D721Med (cell line): ENCODE measurements around the gene TTLL11.

Source experiments
- DNase-seq: peaks from one replicate; pipeline ENCODE4 v3.0.0; 2011; ENCODE audit warnings: low spot score; ENCODE audit not compliant: insufficient read length
- FAIRE-seq: peaks from 2 replicates; lab custom pipeline; 2011; peaks lifted over from hg19 to GRCh38; lab: Jason Lieb, UNC
- TF ChIP-seq, protein P1 (sequence below): IDR thresholded peaks from 2 replicates; pipeline ENCODE4 v1.5.1; 2012; ENCODE audit warnings: mild to moderate bottlenecking, control low read depth; ENCODE audit not compliant: insufficient read depth; ENCODE audit errors: missing control alignments

Gene TTLL11

DNA sequence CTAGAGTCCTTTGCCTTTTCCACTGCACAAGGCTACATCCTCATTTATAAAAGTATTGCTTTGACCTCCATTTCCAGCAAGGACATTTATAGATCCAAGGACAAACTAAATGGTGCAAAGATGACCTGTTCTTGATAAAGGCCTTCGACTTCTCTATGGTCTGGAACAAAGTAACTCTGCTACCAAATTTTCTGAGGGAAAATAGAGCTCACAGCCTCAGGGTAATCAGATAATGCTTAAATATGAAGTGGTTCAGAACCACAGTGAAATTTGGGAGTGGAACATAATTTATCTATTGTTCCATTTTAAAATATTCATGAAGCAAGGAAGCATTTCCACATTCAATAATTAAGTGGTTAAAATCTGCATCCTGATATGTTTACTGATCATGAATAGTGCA lies 137.5 kb downstream of the TTLL11 start:
- no peak for FAIRE-seq

DNA sequence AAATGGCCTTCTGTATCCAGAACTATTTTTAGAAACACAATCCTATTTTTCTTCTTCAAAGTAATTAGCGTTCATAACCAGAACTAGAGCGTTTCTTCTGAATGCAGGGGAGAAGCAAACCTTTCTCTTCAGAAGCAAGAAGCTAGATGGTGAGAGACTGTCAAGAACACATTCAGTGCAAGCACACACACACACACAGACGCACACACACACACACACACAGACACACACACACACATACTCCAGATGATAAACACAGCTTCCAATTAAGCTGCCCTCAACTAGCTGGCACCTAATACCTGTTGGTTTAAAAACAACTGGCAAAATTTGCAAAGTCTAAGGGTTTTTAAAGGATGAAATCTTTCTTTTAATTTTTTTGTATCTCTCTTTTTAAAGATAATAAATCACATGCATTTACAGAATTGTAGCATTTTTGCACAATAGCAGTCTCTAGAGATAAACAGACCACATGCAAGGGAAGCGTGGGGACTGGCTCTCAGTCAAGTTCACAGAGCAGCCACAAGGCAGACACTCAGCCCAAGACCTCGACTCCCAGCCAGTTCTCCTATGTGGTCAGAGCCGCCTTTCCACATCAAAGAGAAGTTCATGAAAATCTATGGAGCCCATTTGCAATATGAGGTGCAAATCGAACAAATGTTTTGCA lies 138.5 kb downstream of the TTLL11 start:
- TF ChIP-seq, protein P1, sequence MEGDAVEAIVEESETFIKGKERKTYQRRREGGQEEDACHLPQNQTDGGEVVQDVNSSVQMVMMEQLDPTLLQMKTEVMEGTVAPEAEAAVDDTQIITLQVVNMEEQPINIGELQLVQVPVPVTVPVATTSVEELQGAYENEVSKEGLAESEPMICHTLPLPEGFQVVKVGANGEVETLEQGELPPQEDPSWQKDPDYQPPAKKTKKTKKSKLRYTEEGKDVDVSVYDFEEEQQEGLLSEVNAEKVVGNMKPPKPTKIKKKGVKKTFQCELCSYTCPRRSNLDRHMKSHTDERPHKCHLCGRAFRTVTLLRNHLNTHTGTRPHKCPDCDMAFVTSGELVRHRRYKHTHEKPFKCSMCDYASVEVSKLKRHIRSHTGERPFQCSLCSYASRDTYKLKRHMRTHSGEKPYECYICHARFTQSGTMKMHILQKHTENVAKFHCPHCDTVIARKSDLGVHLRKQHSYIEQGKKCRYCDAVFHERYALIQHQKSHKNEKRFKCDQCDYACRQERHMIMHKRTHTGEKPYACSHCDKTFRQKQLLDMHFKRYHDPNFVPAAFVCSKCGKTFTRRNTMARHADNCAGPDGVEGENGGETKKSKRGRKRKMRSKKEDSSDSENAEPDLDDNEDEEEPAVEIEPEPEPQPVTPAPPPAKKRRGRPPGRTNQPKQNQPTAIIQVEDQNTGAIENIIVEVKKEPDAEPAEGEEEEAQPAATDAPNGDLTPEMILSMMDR: no peak
- FAIRE-seq (no peak), DNase-seq (no peak)

More for the DNA sequence above, 137.5 kb downstream of the TTLL11 start:
- TF ChIP-seq, protein P1: no peak
- DNase-seq: no peak

DNA sequence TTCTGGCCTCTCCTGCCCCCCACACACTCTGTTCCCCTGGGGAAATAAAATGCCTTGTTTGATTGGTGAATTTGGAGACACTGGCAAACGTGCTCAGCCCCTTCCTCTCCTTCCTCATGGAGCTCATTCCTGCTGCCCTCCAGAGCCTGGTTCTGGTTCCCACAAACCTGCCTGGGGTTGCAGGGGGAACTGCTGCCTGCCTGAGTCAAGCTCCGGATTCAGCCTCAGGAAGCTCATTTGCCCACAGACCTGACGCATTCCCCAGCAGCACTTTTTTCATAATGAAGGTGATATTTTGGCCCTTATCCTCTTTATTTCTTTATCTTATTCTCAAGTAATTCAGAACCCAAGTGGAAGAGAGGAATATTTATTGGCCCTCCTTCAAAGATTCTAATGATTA lies 140.5 kb downstream of the TTLL11 start:
- FAIRE-seq (no peak), DNase-seq (no peak)
- TF ChIP-seq, protein P1: no peak

DNA sequence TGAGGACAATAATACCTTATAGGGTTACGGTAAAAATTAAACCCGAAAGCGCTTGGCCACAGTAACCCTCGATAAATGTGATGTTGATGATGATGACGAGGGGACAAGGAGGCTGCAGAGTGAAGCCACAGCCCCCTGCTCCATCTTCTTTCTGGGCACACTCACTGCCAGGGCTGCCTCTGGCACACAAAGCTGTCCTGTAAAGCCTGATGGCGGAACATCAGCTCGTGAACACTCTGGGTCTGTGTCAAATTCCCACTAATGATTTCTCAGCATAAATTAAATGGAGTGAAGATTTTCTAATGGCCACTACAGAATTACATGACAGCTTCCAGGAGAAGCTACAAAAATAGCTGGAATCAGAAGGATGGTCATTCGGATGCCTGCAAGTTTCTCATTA lies 142.2 kb downstream of the TTLL11 start:
- DNase-seq (no peak), FAIRE-seq (no peak)
- TF ChIP-seq, protein P1: no peak

DNA sequence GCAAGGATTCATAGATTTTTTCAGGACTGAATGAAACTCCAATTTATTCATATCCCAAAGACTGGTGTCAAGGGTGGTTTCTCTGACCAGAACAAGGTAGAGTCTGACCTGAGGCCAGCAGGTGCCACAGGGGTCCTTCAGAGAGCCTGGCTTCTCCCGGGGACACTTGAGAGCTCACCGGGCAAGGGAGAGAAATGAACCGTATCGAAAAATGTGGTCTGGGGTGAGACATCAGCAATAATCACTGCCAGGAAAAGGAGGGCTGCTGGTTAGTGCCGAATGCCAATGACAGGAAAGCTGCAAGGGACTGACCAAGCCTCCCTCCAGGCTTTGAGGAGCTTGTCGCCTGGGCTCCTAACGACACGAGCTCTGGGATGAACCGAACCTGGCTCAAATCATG lies 142.7 kb downstream of the TTLL11 start:
- FAIRE-seq (no peak), DNase-seq (no peak)
- TF ChIP-seq, protein P1: no peak

DNA sequence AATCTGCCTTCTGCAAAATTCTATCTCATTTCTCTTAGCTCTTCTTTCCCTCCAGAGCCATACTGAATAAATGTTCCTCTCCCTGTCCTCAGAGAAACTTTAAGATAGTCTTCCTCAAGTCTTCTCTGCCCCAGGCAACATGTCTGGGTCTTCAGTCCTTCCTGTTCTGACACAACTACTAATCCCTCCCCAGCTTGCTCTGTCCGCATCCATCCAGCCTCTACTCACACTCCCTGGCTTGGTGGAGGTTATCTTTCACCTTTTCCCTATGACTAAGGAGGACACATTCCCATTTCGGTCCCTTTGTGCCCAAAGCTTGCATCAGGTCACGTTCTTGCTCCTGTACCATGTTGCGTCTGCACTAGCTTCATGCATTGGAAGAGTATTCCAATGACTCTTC lies 143.3 kb downstream of the TTLL11 start:
- TF ChIP-seq, protein P1: no peak
- DNase-seq: no peak
- FAIRE-seq: no peak

DNA sequence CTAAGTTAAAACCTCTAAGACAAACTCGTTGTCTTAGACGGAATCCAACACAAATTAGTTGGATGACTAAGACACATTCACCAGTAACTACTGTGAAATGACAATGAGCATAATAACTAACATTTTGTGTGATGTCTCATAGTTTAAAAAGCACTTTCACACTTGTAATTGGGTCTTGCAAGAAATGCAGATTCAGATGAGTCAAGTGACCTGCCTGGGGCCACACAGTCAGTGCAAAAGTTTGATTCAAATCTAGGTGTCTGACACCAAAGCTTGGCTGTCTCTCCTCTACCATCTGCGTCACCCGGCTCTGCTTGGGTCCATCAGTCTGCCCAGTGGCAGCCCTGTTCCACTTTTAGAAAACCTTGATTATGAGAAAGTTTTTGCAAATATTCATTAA lies 143.7 kb downstream of the TTLL11 start:
- DNase-seq: no peak
- TF ChIP-seq, protein P1: no peak
- no peak for FAIRE-seq
